ENCODE data around the gene TRIM50. TPM values are rescaled to one million over a fixed set of nuclear protein-coding genes. Genes with fewer than 3 reads are reported as not detected.

TRIM50 gene
- total RNA-seq, 1 donor from 2014 or later, result not detected

DNA sequence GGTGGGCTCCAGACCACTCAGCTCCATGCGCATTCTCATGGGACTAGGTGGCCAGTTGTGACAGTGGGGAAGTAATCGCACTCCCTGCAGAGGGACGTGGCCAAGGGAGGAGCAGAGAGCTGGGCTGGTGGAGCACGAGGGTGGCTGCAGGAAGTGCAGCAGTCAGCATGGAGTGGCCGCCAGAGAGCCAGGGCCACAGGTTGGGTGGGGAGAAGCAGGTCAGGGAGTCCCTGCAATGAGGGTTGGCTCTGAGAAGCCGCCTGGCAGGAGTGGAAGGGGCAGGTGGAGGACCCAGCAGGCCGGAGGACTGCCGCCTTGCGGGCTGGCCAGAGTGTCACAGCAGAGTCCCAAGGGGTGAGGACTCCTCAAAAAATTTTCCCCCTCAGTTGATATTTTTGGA, 26.3 kb upstream of the TRIM50 start:
- no peaks in the 10 kb centered on the region for H3K27me3 ChIP-seq
- no peaks in the 10 kb centered on the region for H3K36me3 ChIP-seq
- H3K4me3 ChIP-seq, result no peak overlapping the region
- no peak overlapping the region for H3K27ac ChIP-seq
- H3K4me1 ChIP-seq, result peaks cover 10% of the 10 kb centered on the region
- no peak for DNase-seq (ENCODE audit: extremely low spot score in 2 of 2)
- TF ChIP-seq POLR2AphosphoS5 (IDR thresholded peaks at IDR 0.05; ENCODE audit: insufficient read depth in 1 of 2, low read depth in 1 of 2), result no peak
- TF ChIP-seq, protein P1, sequence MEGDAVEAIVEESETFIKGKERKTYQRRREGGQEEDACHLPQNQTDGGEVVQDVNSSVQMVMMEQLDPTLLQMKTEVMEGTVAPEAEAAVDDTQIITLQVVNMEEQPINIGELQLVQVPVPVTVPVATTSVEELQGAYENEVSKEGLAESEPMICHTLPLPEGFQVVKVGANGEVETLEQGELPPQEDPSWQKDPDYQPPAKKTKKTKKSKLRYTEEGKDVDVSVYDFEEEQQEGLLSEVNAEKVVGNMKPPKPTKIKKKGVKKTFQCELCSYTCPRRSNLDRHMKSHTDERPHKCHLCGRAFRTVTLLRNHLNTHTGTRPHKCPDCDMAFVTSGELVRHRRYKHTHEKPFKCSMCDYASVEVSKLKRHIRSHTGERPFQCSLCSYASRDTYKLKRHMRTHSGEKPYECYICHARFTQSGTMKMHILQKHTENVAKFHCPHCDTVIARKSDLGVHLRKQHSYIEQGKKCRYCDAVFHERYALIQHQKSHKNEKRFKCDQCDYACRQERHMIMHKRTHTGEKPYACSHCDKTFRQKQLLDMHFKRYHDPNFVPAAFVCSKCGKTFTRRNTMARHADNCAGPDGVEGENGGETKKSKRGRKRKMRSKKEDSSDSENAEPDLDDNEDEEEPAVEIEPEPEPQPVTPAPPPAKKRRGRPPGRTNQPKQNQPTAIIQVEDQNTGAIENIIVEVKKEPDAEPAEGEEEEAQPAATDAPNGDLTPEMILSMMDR (IDR thresholded peaks at IDR 0.05), result no peak
- no peak for TF ChIP-seq POLR2A (IDR thresholded peaks at IDR 0.05)
- H3K9me3 ChIP-seq, result no peaks in the 10 kb centered on the region
- intact Hi-C loops (cut with DNase I), result loop anchor here (5.0 kb wide), 1 partner anchor 83 kb away; no protein-coding TSS in a partner anchor

DNA sequence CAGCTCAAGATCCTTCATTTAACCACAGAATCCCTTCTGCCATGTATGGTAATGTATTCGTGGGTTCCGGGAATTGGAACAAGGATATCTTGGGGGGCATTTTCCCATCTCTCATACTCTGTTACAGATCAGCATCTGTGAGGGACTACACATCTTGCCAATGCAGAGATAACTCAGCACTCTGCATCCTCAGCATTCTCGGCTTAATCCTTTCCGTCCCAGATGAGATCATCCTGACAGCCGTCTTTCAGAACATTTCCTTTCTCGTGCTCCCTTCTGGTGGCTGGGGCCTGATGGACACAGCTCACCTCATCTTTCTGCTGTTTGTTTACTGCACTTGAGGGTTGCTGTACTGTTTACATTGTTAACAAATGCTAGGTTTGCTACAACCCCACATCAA, 25.4 kb upstream of the TRIM50 start:
- H3K36me3 ChIP-seq, result no peaks in the 10 kb centered on the region
- intact Hi-C loops (cut with DNase I), result loop anchor here (5.0 kb wide), 1 partner anchor 84 kb away; no protein-coding TSS in a partner anchor
- H3K27me3 ChIP-seq, result no peaks in the 10 kb centered on the region
- no peak overlapping the region for H3K27ac ChIP-seq
- H3K9me3 ChIP-seq, result no peaks in the 10 kb centered on the region
- DNase-seq (ENCODE audit: extremely low spot score in 2 of 2), result no peak
- no peak overlapping the region for H3K4me3 ChIP-seq
- TF ChIP-seq POLR2A (IDR thresholded peaks at IDR 0.05) (no peak), POLR2AphosphoS5 (IDR thresholded peaks at IDR 0.05; ENCODE audit: insufficient read depth in 1 of 2, low read depth in 1 of 2) (no peak)
- TF ChIP-seq, protein P1 (IDR thresholded peaks at IDR 0.05), result no peak
- H3K4me1 ChIP-seq, result peaks cover 6% of the 10 kb centered on the region

DNA sequence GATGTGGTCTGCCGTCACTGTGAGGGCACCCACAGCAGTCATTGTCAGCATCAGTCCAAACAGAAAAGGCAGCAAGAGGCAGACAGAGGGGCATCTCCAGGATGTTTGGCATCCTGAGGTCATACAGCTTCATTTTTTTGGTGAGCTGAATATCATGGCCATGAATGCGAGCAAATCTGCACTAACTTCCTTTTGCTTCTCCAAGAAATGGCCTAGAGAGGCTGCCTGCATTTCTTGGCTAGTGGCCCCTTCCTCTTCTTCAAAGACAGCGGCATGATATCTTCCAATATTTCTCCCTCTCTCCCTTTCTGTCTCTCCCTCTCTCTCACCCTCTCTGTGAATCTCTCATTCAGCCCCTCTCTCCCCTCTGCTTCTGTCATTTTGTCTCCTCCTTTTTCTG, 24.9 kb upstream of the TRIM50 start:
- DNase-seq (ENCODE audit: extremely low spot score in 2 of 2), result no peak
- TF ChIP-seq POLR2AphosphoS5 (IDR thresholded peaks at IDR 0.05; ENCODE audit: insufficient read depth in 1 of 2, low read depth in 1 of 2), result no peak
- no peak for TF ChIP-seq POLR2A (IDR thresholded peaks at IDR 0.05)
- TF ChIP-seq, protein P1 (IDR thresholded peaks at IDR 0.05), result no peak
- no peak overlapping the region for H3K4me3 ChIP-seq
- peaks cover 1% of the 10 kb centered on the region for H3K4me1 ChIP-seq
- H3K9me3 ChIP-seq, result no peaks in the 10 kb centered on the region
- no peaks in the 10 kb centered on the region for H3K27me3 ChIP-seq
- no peak overlapping the region for H3K27ac ChIP-seq
- no peaks in the 10 kb centered on the region for H3K36me3 ChIP-seq
- intact Hi-C loops (cut with DNase I), result loop anchor here (5.0 kb wide), 1 partner anchor 85 kb away; no protein-coding TSS in a partner anchor

DNA sequence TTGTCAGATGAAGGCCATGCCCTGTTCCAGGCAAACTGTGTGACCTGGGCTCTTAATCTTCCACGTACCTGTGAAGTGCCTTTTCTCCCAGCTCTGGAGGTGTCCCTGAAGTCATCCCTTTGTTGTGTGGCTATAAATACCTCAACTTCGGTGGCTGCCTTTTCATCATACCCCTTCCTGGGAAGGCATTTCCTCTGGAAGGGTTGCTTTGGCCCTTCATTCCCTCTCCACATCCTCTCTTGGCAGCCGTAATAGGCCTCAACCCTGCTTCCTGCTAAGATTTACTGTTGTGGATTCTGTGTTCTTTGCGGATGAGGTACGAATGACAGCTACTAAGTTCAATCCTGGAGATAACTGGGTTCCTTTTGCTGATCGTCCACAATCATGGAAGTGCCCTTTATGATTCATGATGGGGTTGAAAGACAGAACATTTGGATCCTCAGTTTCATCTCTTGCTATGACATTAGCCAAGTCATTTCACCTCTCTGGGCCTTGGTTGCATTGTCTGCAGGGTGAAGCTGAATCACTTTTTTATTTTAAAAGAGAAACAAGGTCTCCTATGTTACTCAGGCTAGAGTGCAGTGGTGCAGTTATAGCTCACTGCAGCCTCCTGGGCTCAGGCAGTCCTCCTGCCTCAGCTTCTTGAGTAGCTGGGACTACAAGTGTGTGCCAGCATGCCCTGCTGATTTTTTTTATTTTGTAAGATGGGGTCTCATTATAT, 23.7 kb upstream of the TRIM50 start:
- Histone ChIP-seq H3K4me3 (no peak overlapping the region), H3K27me3 (no peaks in the 10 kb centered on the region), H3K36me3 (no peaks in the 10 kb centered on the region), H3K4me1 (no peaks in the 10 kb centered on the region), H3K27ac (no peak overlapping the region), H3K9me3 (no peaks in the 10 kb centered on the region)
- intact Hi-C loops (cut with DNase I), result loop anchor here (5.0 kb wide), 1 partner anchor 86 kb away; no protein-coding TSS in a partner anchor
- TF ChIP-seq POLR2AphosphoS5 (IDR thresholded peaks at IDR 0.05; ENCODE audit: insufficient read depth in 1 of 2, low read depth in 1 of 2) (no peak), POLR2A (IDR thresholded peaks at IDR 0.05) (no peak)
- TF ChIP-seq, protein P1 (IDR thresholded peaks at IDR 0.05), result no peak
- DNase-seq (ENCODE audit: extremely low spot score in 2 of 2), result no peak

All from vagina (tissue), 2 donors.